Kidney (tissue), 14 donors: ENCODE measurements around the gene MYO15A. TPM values are rescaled to one million over a fixed set of nuclear protein-coding genes. Genes with fewer than 3 reads are reported as not detected.

Source experiments
- DNase-seq, 5 donors: peaks; one replicate each; pipeline ENCODE4 v3.0.0-alpha.2; 2013 to 2020
- FAIRE-seq: peaks from 2 replicates; lab custom pipeline; 2012; peaks lifted over from hg19 to GRCh38; lab: Jason Lieb, UNC
- H3K27ac ChIP-seq, 2 donors: one replicate each; pipeline ENCODE4 v1.7.0; 2013; ENCODE audit warnings: low read depth in 2 of 2, low read length in 2 of 2, inconsistent platforms in 1 of 2
- H3K27me3 ChIP-seq: one replicate; pipeline ENCODE4 v1.7.1; 2013; ENCODE audit warnings: low read length, inconsistent platforms; ENCODE audit not compliant: control insufficient read depth, insufficient read depth
- H3K36me3 ChIP-seq, 3 donors: one replicate each; pipeline versions ENCODE4 v1.7.0 to v1.7.1; 2013; ENCODE audit warnings: low read length in 3 of 3, control low read depth in 1 of 3, inconsistent platforms in 1 of 3; ENCODE audit not compliant: insufficient read depth in 3 of 3, control insufficient read depth in 2 of 3
- H3K4me1 ChIP-seq, 3 donors: one replicate each; pipeline versions ENCODE4 v1.7.0 to v1.7.1; 2013; ENCODE audit warnings: low read length in 3 of 3, inconsistent platforms in 1 of 3, low read depth in 1 of 3; ENCODE audit not compliant: control insufficient read depth in 2 of 3, insufficient read depth in 2 of 3
- H3K4me3 ChIP-seq, 3 donors: one replicate each; pipeline versions ENCODE4 v1.7.0 to v1.8.1; 2013; ENCODE audit warnings: low read length in 3 of 3, control low read depth in 1 of 3, inconsistent platforms in 1 of 3
- H3K9ac ChIP-seq, 3 donors: one replicate each; pipeline versions ENCODE4 v1.7.0 to v1.7.1; 2013; ENCODE audit warnings: low read length in 3 of 3, control low read depth in 1 of 3, inconsistent platforms in 1 of 3
- H3K9me3 ChIP-seq, 3 donors: one replicate each; pipeline versions ENCODE4 v1.7.0 to v1.7.1; 2013; ENCODE audit warnings: low read length in 3 of 3, control low read depth in 1 of 3, inconsistent platforms in 1 of 3; ENCODE audit not compliant: control insufficient read depth in 2 of 3, insufficient read depth in 1 of 3
- CTCF ChIP-seq: IDR thresholded peaks from 3 replicates; pipeline ENCODE4 v1.5.1; 2012; ENCODE audit warnings: mild to moderate bottlenecking, moderate library complexity, borderline replicate concordance; ENCODE audit not compliant: insufficient read depth; ENCODE audit errors: extremely low read depth
- intact Hi-C: fragments of 100-400 bp; cut with DNase I; formaldehyde crosslinking; loops from one replicate; pipeline ENCODE4 v1.11.1; 2022
- polyA plus RNA-seq: library from polyadenylated mRNA; stranded (reverse); fragments of 350-450 nt; fragmentation: Illumina TruSeq; extraction: RNeasy Lipid Tissue Mini Kit (QIAGEN cat#74804); gene quantifications from one replicate; pipeline ENCODE4 v1.2.3, GENCODE V29; 2014; ENCODE audit warnings: low read depth, low replicate concordance; ENCODE audit not compliant: insufficient read depth
- total RNA-seq: library from RNA; stranded (reverse); fragmentation: NEBNext Ultra II Directional; extraction: Animal tissue kit (Norgen Biotek cat#: 25700); gene quantifications from one replicate; pipeline ENCODE4 v1.2.1, GENCODE V29; 2021
- donor health status: control.
- donor health status: control.
- donor health status: control.
- donor health status: control.
- donor health status: control.
- donor health status: DM: yes; HTN: yes; CAD: no.
- donor health status: Normal renal cell carcinoma (clear cell type).

The MYO15A gene
- total and polyA plus RNA-seq, 2 donors from 2014 or later, result 0.80 to 1.3 TPM

GRCh38 chr17:18176176-18176575 lies 67.6 kb downstream of the MYO15A start:
- no peaks in the 10 kb centered on the region for H3K36me3 ChIP-seq
- no peak overlapping the region for H3K9ac ChIP-seq
- H3K27me3 ChIP-seq, result no peaks in the 10 kb centered on the region
- no peaks in the 10 kb centered on the region for H3K9me3 ChIP-seq
- H3K4me1 ChIP-seq, result no peaks in the 10 kb centered on the region
- no peak overlapping the region for H3K27ac ChIP-seq
- FAIRE-seq (no peak), DNase-seq (no peak)
- intact Hi-C loops, result no loop called here
- H3K4me3 ChIP-seq, result no peak overlapping the region
- no peak for TF ChIP-seq CTCF

GRCh38 chr17:18177133-18177532 lies 68.6 kb downstream of the MYO15A start:
- Histone ChIP-seq H3K27me3 (no peaks in the 10 kb centered on the region), H3K9me3 (no peaks in the 10 kb centered on the region), H3K27ac (no peak overlapping the region), H3K36me3 (no peaks in the 10 kb centered on the region), H3K4me1 (peaks cover 0 to 3% (median 2%) of the 10 kb centered on the region in 3 donors), H3K9ac (no peak overlapping the region), H3K4me3 (no peak overlapping the region)
- FAIRE-seq, result no peak
- TF ChIP-seq CTCF, result no peak
- intact Hi-C loops, result no loop called here
- no peak for DNase-seq

- no peak overlapping the region for H3K4me3 ChIP-seq
- H3K36me3 ChIP-seq, result no peaks in the 10 kb centered on the region
- no peaks in the 10 kb centered on the region for H3K27me3 ChIP-seq
- DNase-seq, result no peak
- FAIRE-seq, result no peak
- intact Hi-C loops, result no loop called here
- no peak for TF ChIP-seq CTCF
- no peak overlapping the region for H3K27ac ChIP-seq
- peaks cover 0 to 6% (median 5%) of the 10 kb centered on the region in 3 donors for H3K4me1 ChIP-seq
- H3K9ac ChIP-seq, result no peak overlapping the region
- no peaks in the 10 kb centered on the region for H3K9me3 ChIP-seq
Observed at GRCh38 chr17:18177722-18178121, 69.2 kb downstream of the MYO15A start.

- Histone ChIP-seq H3K27me3 (no peaks in the 10 kb centered on the region), H3K27ac (no peak overlapping the region), H3K9ac (no peak overlapping the region), H3K9me3 (no peaks in the 10 kb centered on the region), H3K4me1 (peaks cover 0 to 6% (median 5%) of the 10 kb centered on the region in 3 donors), H3K36me3 (no peaks in the 10 kb centered on the region), H3K4me3 (no peak overlapping the region)
- no peak for TF ChIP-seq CTCF
- intact Hi-C loops, result no loop called here
- DNase-seq, result no peak
- FAIRE-seq, result no peak
Observed at GRCh38 chr17:18179196-18179595, 70.6 kb downstream of the MYO15A start.
